SIG-M5 (cell line): ENCODE data around the gene JMJD7.

Experiments
- DNase-seq: peaks from one replicate; lab custom pipeline; 2025; lab: John Stamatoyannopoulos, UW

The JMJD7 gene

GRCh38 chr15:41883484-41883825 lies 55.6 kb downstream of the JMJD7 start:
- DNase-seq, result no peak

DNA sequence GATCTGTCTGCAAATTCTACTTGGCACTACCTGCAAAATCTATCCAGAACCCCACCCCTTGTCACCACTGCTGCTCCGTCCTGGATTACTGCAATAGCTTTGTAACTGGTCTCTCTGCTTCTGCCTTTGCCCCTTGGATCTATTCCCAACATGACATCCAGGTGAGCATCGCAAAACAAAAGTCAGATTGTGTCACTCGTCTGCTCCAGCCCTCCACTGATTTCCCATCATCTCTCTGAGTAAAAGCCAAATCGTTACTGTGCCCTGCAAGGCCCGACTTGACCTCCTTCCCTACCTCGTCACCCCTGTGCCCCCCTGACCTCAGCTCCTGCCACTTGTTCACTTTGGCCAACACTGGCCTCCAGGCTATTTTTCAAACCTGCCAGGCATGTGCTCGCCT lies 56.6 kb downstream of the JMJD7 start:
- no peak for DNase-seq

DNA sequence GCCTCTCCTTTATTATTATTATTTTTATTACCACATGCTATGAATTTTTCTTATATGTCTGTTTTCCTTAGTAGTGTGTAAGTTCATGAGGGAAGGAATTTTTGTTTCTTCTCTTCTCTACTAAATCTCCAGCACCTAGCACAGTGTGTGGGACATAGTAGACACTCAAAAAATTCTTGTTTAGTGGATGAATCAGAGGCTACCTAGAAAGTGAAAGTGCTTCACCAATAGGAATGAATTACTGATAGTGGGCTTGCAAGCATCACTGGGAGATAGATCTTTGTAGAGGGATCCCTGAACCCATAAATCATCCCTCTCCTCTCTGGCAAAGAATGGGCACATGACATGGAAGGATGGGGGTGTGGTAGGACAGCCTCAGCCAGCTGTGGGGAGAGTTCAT lies 57.4 kb downstream of the JMJD7 start:
- no peak for DNase-seq

DNA sequence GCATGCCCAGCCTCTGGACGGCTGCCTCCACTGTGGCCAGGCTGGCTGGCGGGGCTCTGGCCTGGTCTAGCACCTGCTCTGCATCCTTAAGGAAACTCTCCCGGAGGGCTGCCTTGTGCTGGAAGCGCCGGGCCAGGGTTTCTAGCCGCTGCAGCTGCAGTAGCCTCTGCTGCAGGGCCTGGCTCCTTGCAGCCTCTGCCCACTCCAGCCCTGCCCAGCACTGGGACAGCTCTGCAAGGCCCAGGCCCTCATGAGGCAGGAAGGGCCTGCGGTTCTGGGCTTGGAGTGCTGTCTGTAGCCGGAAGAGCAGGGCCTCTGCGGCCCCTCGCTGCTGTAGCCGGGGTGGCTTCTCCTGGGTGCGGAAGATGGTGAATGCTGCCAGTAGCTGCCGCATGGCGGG lies 57.9 kb downstream of the JMJD7 start:
- DNase-seq, result no peak

DNA sequence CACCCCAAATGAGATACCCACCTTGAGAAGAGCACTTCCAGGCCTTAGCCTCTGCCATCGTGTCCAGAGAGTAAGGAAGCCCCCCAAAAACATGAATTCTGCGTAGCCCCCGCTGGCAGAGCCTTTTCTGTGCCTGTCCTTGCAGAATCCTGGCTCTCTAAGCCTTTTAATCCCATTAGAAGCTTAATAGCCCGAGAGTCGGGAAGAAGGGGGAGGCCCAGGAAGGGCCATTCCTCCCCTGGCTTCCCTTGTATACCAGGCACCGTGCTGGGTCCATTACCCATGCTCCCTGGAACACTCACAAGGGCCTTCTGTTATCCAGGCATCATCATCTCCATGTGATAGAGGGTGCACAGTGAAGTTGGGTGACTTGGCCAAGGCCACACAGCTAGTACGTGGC lies 58.8 kb downstream of the JMJD7 start:
- no peak for DNase-seq

DNA sequence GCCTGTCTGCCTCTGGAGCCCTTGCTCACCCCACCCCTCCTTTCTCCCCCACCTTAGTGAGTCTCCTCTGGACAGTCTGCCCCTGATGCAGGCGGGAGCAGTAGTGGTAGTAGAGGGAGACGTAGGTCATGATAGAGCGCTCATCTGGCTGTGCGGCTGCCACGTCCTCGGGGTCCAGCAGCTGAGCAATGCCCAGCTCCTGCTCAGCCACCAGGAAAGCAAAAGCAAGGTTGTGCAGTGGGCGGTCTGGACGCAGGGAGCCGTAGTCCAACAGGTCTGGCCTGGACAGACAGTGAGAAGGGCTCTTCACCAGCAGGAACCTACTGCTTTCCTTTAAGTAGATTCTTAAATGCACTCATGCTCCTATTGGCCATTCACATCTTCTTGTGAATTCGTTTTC lies 59.3 kb downstream of the JMJD7 start:
- DNase-seq, result no peak
